C4-2B (cell line): ENCODE results near the gene CETN2.

Experiments used
- ZFX ChIP-seq: fragments of 450-650 bp; IDR thresholded peaks from 2 replicates; pipeline ENCODE4 v1.6.1; 2017
- TF ChIP-seq, protein P1 (sequence below): fragments of 450-650 bp; conservative IDR thresholded peaks from 2 replicates; pipeline ENCODE4 v1.5.1; 2017; ENCODE audit warnings: mild to moderate bottlenecking

DNA sequence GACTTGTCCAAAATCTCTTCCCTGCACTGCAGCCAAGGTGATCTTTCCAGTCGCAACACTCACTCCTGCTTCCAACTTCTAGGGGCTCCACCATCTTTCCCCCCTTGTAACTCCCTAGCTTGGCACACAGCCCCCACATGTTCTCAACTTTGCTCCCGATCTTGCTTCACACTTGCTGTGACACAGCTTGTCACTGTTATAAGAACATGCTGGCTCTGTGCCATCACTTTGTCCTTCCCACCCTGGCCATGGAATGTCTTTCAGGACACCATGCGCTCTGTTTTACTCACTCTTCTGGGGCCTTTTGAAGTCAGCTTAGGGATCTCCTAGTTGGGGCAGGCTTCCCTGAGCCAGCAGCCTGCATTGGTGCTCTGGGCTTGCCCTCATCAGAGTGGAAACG is 2.8 kb upstream of the CETN2 start:
- TF ChIP-seq, protein P1, sequence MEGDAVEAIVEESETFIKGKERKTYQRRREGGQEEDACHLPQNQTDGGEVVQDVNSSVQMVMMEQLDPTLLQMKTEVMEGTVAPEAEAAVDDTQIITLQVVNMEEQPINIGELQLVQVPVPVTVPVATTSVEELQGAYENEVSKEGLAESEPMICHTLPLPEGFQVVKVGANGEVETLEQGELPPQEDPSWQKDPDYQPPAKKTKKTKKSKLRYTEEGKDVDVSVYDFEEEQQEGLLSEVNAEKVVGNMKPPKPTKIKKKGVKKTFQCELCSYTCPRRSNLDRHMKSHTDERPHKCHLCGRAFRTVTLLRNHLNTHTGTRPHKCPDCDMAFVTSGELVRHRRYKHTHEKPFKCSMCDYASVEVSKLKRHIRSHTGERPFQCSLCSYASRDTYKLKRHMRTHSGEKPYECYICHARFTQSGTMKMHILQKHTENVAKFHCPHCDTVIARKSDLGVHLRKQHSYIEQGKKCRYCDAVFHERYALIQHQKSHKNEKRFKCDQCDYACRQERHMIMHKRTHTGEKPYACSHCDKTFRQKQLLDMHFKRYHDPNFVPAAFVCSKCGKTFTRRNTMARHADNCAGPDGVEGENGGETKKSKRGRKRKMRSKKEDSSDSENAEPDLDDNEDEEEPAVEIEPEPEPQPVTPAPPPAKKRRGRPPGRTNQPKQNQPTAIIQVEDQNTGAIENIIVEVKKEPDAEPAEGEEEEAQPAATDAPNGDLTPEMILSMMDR, result no peak
- TF ChIP-seq ZFX, result no peak
